Measurements from ENCODE around the gene SRC. TPM values are rescaled to one million over a fixed set of nuclear protein-coding genes. Genes with fewer than 3 reads are reported as not detected.

The SRC gene
- total RNA-seq, 1 donor from 2014 or later = 25.1 TPM

- no peak for DNase-seq (ENCODE audit: low spot score)
- peaks cover 10% of the 10 kb centered on the region for H3K4me1 Mint-ChIP-seq (ENCODE audit: low read depth)
- H3K9me3 Mint-ChIP-seq (ENCODE audit: low read depth) = no peaks in the 10 kb centered on the region
- no peak overlapping the region for H3K27ac Mint-ChIP-seq (ENCODE audit: unreplicated experiment)
- peaks cover 35% of the 10 kb centered on the region for H3K27me3 Mint-ChIP-seq (ENCODE audit: low read depth)
- H3K36me3 Mint-ChIP-seq (ENCODE audit: low read depth) = peaks cover 2% of the 10 kb centered on the region
- no peak overlapping the region for H3K4me3 Mint-ChIP-seq (ENCODE audit: unreplicated experiment)
- TF ChIP-seq CTCF (IDR thresholded peaks at IDR 0.05) = no peak
Measured at GRCh38 chr20:37421988-37422387, 76.0 kb downstream of the SRC start.

GRCh38 chr20:37422791-37423286 lies 76.9 kb downstream of the SRC start:
- H3K9me3 Mint-ChIP-seq (ENCODE audit: low read depth) = no peaks in the 10 kb centered on the region
- TF ChIP-seq CTCF (IDR thresholded peaks at IDR 0.05) = no peak
- H3K27me3 Mint-ChIP-seq (ENCODE audit: low read depth) = peaks cover 31% of the 10 kb centered on the region
- H3K27ac Mint-ChIP-seq (ENCODE audit: unreplicated experiment) = no peak overlapping the region
- no peak for DNase-seq (ENCODE audit: low spot score)
- peaks cover 10% of the 10 kb centered on the region for H3K4me1 Mint-ChIP-seq (ENCODE audit: low read depth)
- H3K4me3 Mint-ChIP-seq (ENCODE audit: unreplicated experiment) = no peak overlapping the region
- peaks cover 2% of the 10 kb centered on the region for H3K36me3 Mint-ChIP-seq (ENCODE audit: low read depth)

- no peak overlapping the region for H3K4me3 Mint-ChIP-seq (ENCODE audit: unreplicated experiment)
- peaks cover 2% of the 10 kb centered on the region for H3K36me3 Mint-ChIP-seq (ENCODE audit: low read depth)
- no peaks in the 10 kb centered on the region for H3K9me3 Mint-ChIP-seq (ENCODE audit: low read depth)
- DNase-seq (ENCODE audit: low spot score) = no peak
- H3K27me3 Mint-ChIP-seq (ENCODE audit: low read depth) = peaks cover 31% of the 10 kb centered on the region
- H3K4me1 Mint-ChIP-seq (ENCODE audit: low read depth) = peaks cover 10% of the 10 kb centered on the region
- H3K27ac Mint-ChIP-seq (ENCODE audit: unreplicated experiment) = no peak overlapping the region
- TF ChIP-seq CTCF (IDR thresholded peaks at IDR 0.05) = no peak
Measured at GRCh38 chr20:37423545-37423944, 77.6 kb downstream of the SRC start.

GRCh38 chr20:37424062-37424851 lies 78.3 kb downstream of the SRC start:
- Mint-ChIP-seq H3K27me3 (ENCODE audit: low read depth) (peaks cover 31% of the 10 kb centered on the region), H3K27ac (ENCODE audit: unreplicated experiment) (no peak overlapping the region), H3K4me1 (ENCODE audit: low read depth) (peaks cover 10% of the 10 kb centered on the region), H3K36me3 (ENCODE audit: low read depth) (peaks cover 2% of the 10 kb centered on the region), H3K4me3 (ENCODE audit: unreplicated experiment) (no peak overlapping the region), H3K9me3 (ENCODE audit: low read depth) (no peaks in the 10 kb centered on the region)
- DNase-seq (ENCODE audit: low spot score) = no peak
- TF ChIP-seq CTCF (IDR thresholded peaks at IDR 0.05) = no peak

GRCh38 chr20:37425103-37425625 lies 79.2 kb downstream of the SRC start:
- Mint-ChIP-seq H3K27ac (ENCODE audit: unreplicated experiment) (no peak overlapping the region), H3K9me3 (ENCODE audit: low read depth) (no peaks in the 10 kb centered on the region), H3K4me1 (ENCODE audit: low read depth) (peaks cover 10% of the 10 kb centered on the region), H3K4me3 (ENCODE audit: unreplicated experiment) (no peak overlapping the region), H3K36me3 (ENCODE audit: low read depth) (peaks cover 2% of the 10 kb centered on the region), H3K27me3 (ENCODE audit: low read depth) (peaks cover 31% of the 10 kb centered on the region)
- DNase-seq (ENCODE audit: low spot score) = no peak
- TF ChIP-seq CTCF (IDR thresholded peaks at IDR 0.05) = no peak

Measured in chondrocyte (in vitro differentiated cells).